ENCODE measurements around the gene ERRFI1. TPM values are rescaled to one million over a fixed set of nuclear protein-coding genes. Genes with fewer than 3 reads are reported as not detected.
A peak's percentile ranks its signal among the peaks of the same experiment; 100 is the strongest.
"Not testable (repeated sequence)": the region's sequence is repeated elsewhere in the genome, so short reads cannot be mapped to it uniquely, and the experiment has no call there.

Gene ERRFI1
- total RNA-seq, 2 experiments from 2014 or later = 1.3 to 1.5 TPM

- H3K36me3 Mint-ChIP-seq (ENCODE audit: low read depth) = no peaks in the 10 kb centered on the region
- intact Hi-C loops (cut with DNase I, micrococcal nuclease) = no loop called here
- no peak for ATAC-seq
Measured at GRCh38 chr1:8061210-8061609, 35.1 kb upstream of the ERRFI1 start.

GRCh38 chr1:8059161-8059622, 33.1 kb upstream of the ERRFI1 start:
- no peak for DNase-seq
- H3K36me3 Mint-ChIP-seq (ENCODE audit: low read depth) = no peaks in the 10 kb centered on the region
- peaks cover 4% of the 10 kb centered on the region for H3K27me3 Mint-ChIP-seq
- no peaks in the 10 kb centered on the region for H3K9me3 Mint-ChIP-seq (ENCODE audit: low read depth)
- ATAC-seq = no peak
- H3K4me1 Mint-ChIP-seq = no peaks in the 10 kb centered on the region
- no peak overlapping the region for H3K27ac Mint-ChIP-seq
- intact Hi-C loops (cut with DNase I, micrococcal nuclease) = no loop called here
- CTCF ChIA-PET = no interaction called here
- POLR2A ChIA-PET = no interaction called here
- H3K4me3 Mint-ChIP-seq = no peak overlapping the region

More at GRCh38 chr1:8061210-8061609, 35.1 kb upstream of the ERRFI1 start:
- H3K9me3 Mint-ChIP-seq (ENCODE audit: low read depth) = peaks cover 2% of the 10 kb centered on the region
- H3K27me3 Mint-ChIP-seq = peaks cover 9% of the 10 kb centered on the region
- H3K4me3 Mint-ChIP-seq = no peak overlapping the region
- POLR2A ChIA-PET = no interaction called here
- no peak for DNase-seq
- H3K4me1 Mint-ChIP-seq = no peaks in the 10 kb centered on the region
- CTCF ChIA-PET = interaction anchor here (1.6 kb wide), 1 partner anchor 253 kb away, joined by 3 read pairs; no protein-coding TSS in a partner anchor
- H3K27ac Mint-ChIP-seq = no peak overlapping the region

GRCh38 chr1:8057779-8058178, 31.7 kb upstream of the ERRFI1 start:
- DNase-seq; H3K36me3 Mint-ChIP-seq (ENCODE audit: low read depth); H3K27me3 Mint-ChIP-seq; CTCF ChIA-PET; H3K4me3 Mint-ChIP-seq; POLR2A ChIA-PET; H3K9me3 Mint-ChIP-seq (ENCODE audit: low read depth); intact Hi-C loops (cut with DNase I, micrococcal nuclease); ATAC-seq; H3K27ac Mint-ChIP-seq; H3K4me1 Mint-ChIP-seq: not testable (repeated sequence)

- H3K36me3 Mint-ChIP-seq (ENCODE audit: low read depth) = no peaks in the 10 kb centered on the region
- intact Hi-C loops (cut with DNase I, micrococcal nuclease) = no loop called here
- ATAC-seq = no peak
- H3K4me1 Mint-ChIP-seq = no peaks in the 10 kb centered on the region
- no peak overlapping the region for H3K4me3 Mint-ChIP-seq
- no peak for DNase-seq
- ChIA-PET POLR2A (no interaction called here), CTCF (interaction anchor here (0.7 kb wide), 1 partner anchor 26 kb away, joined by 3 read pairs; no protein-coding TSS in a partner anchor)
- H3K27me3 Mint-ChIP-seq = peaks cover 2% of the 10 kb centered on the region
- H3K9me3 Mint-ChIP-seq (ENCODE audit: low read depth) = no peaks in the 10 kb centered on the region
- H3K27ac Mint-ChIP-seq = no peak overlapping the region
Measured at GRCh38 chr1:8055973-8056372, 29.9 kb upstream of the ERRFI1 start.

- Mint-ChIP-seq H3K36me3 (ENCODE audit: low read depth) (no peaks in the 10 kb centered on the region), H3K4me3 (no peak overlapping the region), H3K27ac (no peak overlapping the region), H3K4me1 (no peaks in the 10 kb centered on the region), H3K27me3 (peaks cover 2% of the 10 kb centered on the region), H3K9me3 (ENCODE audit: low read depth) (no peaks in the 10 kb centered on the region)
- POLR2A ChIA-PET = no interaction called here
- no peak for DNase-seq
- ATAC-seq = no peak
- intact Hi-C loops (cut with DNase I, micrococcal nuclease) = no loop called here
- CTCF ChIA-PET = interaction anchor here (0.6 to 0.7 kb wide), 3 partner anchors 124 to 708 kb away, joined by 3 read pairs; no protein-coding TSS in a partner anchor
Measured at GRCh38 chr1:8053878-8054567, 27.9 kb upstream of the ERRFI1 start.

GRCh38 chr1:8051650-8052049, 25.5 kb upstream of the ERRFI1 start:
- H3K36me3 Mint-ChIP-seq (ENCODE audit: low read depth) = no peaks in the 10 kb centered on the region
- H3K27me3 Mint-ChIP-seq = peaks cover 6% of the 10 kb centered on the region
- POLR2A ChIA-PET = interaction anchor here (0.7 kb wide), 1 partner anchor 32 kb away, joined by 4 read pairs; no protein-coding TSS in a partner anchor
- intact Hi-C loops (cut with DNase I, micrococcal nuclease) = no loop called here
- H3K27ac Mint-ChIP-seq = no peak overlapping the region
- CTCF ChIA-PET = no interaction called here
- ATAC-seq (no peak), DNase-seq (no peak)
- H3K4me3 Mint-ChIP-seq = no peak overlapping the region
- peaks cover 13% of the 10 kb centered on the region for H3K4me1 Mint-ChIP-seq
- no peaks in the 10 kb centered on the region for H3K9me3 Mint-ChIP-seq (ENCODE audit: low read depth)

- not testable (repeated sequence) for H3K4me3 Mint-ChIP-seq, H3K27me3 Mint-ChIP-seq
- intact Hi-C loops (cut with DNase I, micrococcal nuclease) = loop anchor here in 1 of 2 experiments (5.0 kb wide), 1 partner anchor 118 kb away; no protein-coding TSS in a partner anchor
Measured at GRCh38 chr1:8049229-8049628, 23.1 kb upstream of the ERRFI1 start.

GRCh38 chr1:8047686-8048445, 21.8 kb upstream of the ERRFI1 start:
- peak overlapping the region; percentile 57 for H3K27ac Mint-ChIP-seq
- H3K27me3 Mint-ChIP-seq = peaks cover 4% of the 10 kb centered on the region
- ChIA-PET POLR2A (no interaction called here), CTCF (no interaction called here)
- H3K4me3 Mint-ChIP-seq = no peak overlapping the region
- H3K36me3 Mint-ChIP-seq (ENCODE audit: low read depth) = no peaks in the 10 kb centered on the region
- intact Hi-C loops (cut with DNase I, micrococcal nuclease) = loop anchor here (2.0 to 5.0 kb wide), 3 partner anchors 49 to 119 kb away; no protein-coding TSS in a partner anchor
- no peaks in the 10 kb centered on the region for H3K9me3 Mint-ChIP-seq (ENCODE audit: low read depth)
- no peak for DNase-seq
- peaks cover 25% of the 10 kb centered on the region for H3K4me1 Mint-ChIP-seq
- ATAC-seq = no peak

More at GRCh38 chr1:8049229-8049628, 23.1 kb upstream of the ERRFI1 start:
- H3K27ac Mint-ChIP-seq; ATAC-seq; H3K9me3 Mint-ChIP-seq (ENCODE audit: low read depth); CTCF ChIA-PET; DNase-seq; H3K36me3 Mint-ChIP-seq (ENCODE audit: low read depth); POLR2A ChIA-PET: not testable (repeated sequence)
- peaks cover 25% of the 10 kb centered on the region for H3K4me1 Mint-ChIP-seq

- ATAC-seq (no peak), DNase-seq (no peak)
- Mint-ChIP-seq H3K27me3 (peaks cover 4% of the 10 kb centered on the region), H3K4me1 (peaks cover 25% of the 10 kb centered on the region), H3K4me3 (no peak overlapping the region), H3K36me3 (ENCODE audit: low read depth) (no peaks in the 10 kb centered on the region), H3K9me3 (ENCODE audit: low read depth) (peaks cover 1% of the 10 kb centered on the region), H3K27ac (no peak overlapping the region)
- POLR2A ChIA-PET = no interaction called here
- CTCF ChIA-PET = no interaction called here
- intact Hi-C loops (cut with DNase I, micrococcal nuclease) = loop anchor here (2.0 to 5.0 kb wide), 3 partner anchors 50 to 120 kb away; no protein-coding TSS in a partner anchor
Measured at GRCh38 chr1:8047112-8047511, 21.0 kb upstream of the ERRFI1 start.

GRCh38 chr1:8046391-8046790, 20.3 kb upstream of the ERRFI1 start:
- intact Hi-C loops (cut with DNase I, micrococcal nuclease) = loop anchor here (1.0 to 5.0 kb wide), 5 partner anchors 20 to 121 kb away; partner anchors contain the start of gene ERRFI1 (in 1 of the 2)
- ChIA-PET CTCF (no interaction called here), POLR2A (no interaction called here)
- Mint-ChIP-seq H3K4me3 (no peak overlapping the region), H3K27me3 (peaks cover 4% of the 10 kb centered on the region), H3K4me1 (peaks cover 25% of the 10 kb centered on the region), H3K36me3 (ENCODE audit: low read depth) (no peaks in the 10 kb centered on the region), H3K9me3 (ENCODE audit: low read depth) (peaks cover 6% of the 10 kb centered on the region), H3K27ac (no peak overlapping the region)
- ATAC-seq = no peak
- no peak for DNase-seq

- peaks cover 4% of the 10 kb centered on the region for H3K27me3 Mint-ChIP-seq
- H3K9me3 Mint-ChIP-seq (ENCODE audit: low read depth) = peaks cover 8% of the 10 kb centered on the region
- CTCF ChIA-PET = no interaction called here
- intact Hi-C loops (cut with DNase I, micrococcal nuclease) = no loop called here
- POLR2A ChIA-PET = no interaction called here
- H3K4me3 Mint-ChIP-seq = no peak overlapping the region
- DNase-seq = no peak
- H3K27ac Mint-ChIP-seq = no peak overlapping the region
- H3K36me3 Mint-ChIP-seq (ENCODE audit: low read depth) = no peaks in the 10 kb centered on the region
- H3K4me1 Mint-ChIP-seq = peaks cover 25% of the 10 kb centered on the region
- no peak for ATAC-seq
Measured at GRCh38 chr1:8043621-8044020, 17.5 kb upstream of the ERRFI1 start.
